ENCODE measurements around the gene DSCAML1. TPM values are rescaled to one million over a fixed set of nuclear protein-coding genes. Genes with fewer than 3 reads are reported as not detected.

The DSCAML1 gene
- total and polyA plus RNA-seq, 4 donors, result 0.18 to 1.5 (median 1.1) TPM

DNA sequence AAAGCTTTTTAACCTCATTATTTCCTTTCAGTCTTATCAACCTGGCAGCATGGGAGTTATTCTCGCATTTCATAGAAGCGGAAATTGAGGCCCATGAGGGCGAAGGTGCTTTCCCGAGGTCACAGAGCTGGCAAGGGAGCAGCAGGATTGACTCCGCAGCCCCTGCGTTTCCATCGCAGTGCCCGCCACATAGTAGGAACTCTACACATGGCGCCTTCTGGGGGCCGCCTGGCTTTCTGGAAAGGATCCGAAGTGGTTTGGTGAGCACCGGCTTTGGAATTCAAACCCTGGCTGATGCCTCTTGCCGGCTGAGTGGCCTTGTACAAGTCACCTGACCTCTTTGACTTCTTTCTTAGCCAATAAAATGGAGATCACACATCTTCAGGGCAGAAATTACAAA is 376.0 kb downstream of the DSCAML1 start:
- Histone ChIP-seq H3K36me3 (ENCODE audit: control insufficient read depth in 4 of 4, insufficient read depth in 4 of 4, low read length in 4 of 4) (no peaks in the 10 kb centered on the region), H3K27ac (ENCODE audit: low read depth in 1 of 2, low read length in 1 of 2) (no peak overlapping the region), H3K27me3 (ENCODE audit: control insufficient read depth in 3 of 3, insufficient read depth in 3 of 3, low read length in 2 of 3) (no peaks in the 10 kb centered on the region), H3K4me1 (ENCODE audit: control insufficient read depth in 5 of 5, insufficient read depth in 5 of 5, low read length in 5 of 5) (no peaks in the 10 kb centered on the region), H3K9me3 (ENCODE audit: control insufficient read depth in 4 of 4, insufficient read depth in 3 of 4, low read length in 3 of 4) (no peaks in the 10 kb centered on the region), H3K9ac (ENCODE audit: insufficient read depth in 1 of 2, low read length in 2 of 2) (no peak overlapping the region), H3K4me3 (no peak overlapping the region)
- DNase-seq (no peak), ATAC-seq (ENCODE audit: insufficient read depth, low FRiP score) (no peak)
- TF ChIP-seq, protein P1, sequence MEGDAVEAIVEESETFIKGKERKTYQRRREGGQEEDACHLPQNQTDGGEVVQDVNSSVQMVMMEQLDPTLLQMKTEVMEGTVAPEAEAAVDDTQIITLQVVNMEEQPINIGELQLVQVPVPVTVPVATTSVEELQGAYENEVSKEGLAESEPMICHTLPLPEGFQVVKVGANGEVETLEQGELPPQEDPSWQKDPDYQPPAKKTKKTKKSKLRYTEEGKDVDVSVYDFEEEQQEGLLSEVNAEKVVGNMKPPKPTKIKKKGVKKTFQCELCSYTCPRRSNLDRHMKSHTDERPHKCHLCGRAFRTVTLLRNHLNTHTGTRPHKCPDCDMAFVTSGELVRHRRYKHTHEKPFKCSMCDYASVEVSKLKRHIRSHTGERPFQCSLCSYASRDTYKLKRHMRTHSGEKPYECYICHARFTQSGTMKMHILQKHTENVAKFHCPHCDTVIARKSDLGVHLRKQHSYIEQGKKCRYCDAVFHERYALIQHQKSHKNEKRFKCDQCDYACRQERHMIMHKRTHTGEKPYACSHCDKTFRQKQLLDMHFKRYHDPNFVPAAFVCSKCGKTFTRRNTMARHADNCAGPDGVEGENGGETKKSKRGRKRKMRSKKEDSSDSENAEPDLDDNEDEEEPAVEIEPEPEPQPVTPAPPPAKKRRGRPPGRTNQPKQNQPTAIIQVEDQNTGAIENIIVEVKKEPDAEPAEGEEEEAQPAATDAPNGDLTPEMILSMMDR (IDR thresholded peaks at IDR 0.05; ENCODE audit: control extremely low read depth, extremely low read depth), result no peak
- 83 to 84% methylated on average over 13 of the region's 13 CpGs for WGBS, 2 donors

DNA sequence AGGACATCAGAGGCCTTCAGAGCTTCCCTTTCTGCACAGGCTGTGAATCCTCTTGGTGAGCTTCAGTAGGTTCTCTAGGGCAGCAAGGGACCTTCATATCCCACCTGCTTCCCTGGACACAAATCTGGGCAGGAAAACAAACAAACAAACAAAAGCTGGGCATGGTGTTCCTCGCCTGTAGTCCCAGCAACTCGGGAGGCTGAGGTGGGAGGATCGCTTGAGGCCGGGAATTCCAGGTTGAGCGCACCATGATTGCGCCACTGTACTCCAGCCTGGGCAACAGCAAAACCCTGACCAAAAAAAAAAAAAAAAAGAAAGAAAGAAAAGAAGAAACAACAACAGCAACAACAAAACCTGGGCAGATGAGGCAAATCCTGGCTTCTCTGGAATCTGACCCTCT is 376.4 kb downstream of the DSCAML1 start:
- Histone ChIP-seq H3K4me3 (no peak overlapping the region), H3K27ac (ENCODE audit: low read depth in 1 of 2, low read length in 1 of 2) (no peak overlapping the region), H3K9ac (ENCODE audit: insufficient read depth in 1 of 2, low read length in 2 of 2) (no peak overlapping the region), H3K36me3 (ENCODE audit: control insufficient read depth in 4 of 4, insufficient read depth in 4 of 4, low read length in 4 of 4) (no peaks in the 10 kb centered on the region), H3K4me1 (ENCODE audit: control insufficient read depth in 5 of 5, insufficient read depth in 5 of 5, low read length in 5 of 5) (no peaks in the 10 kb centered on the region), H3K9me3 (ENCODE audit: control insufficient read depth in 4 of 4, insufficient read depth in 3 of 4, low read length in 3 of 4) (no peaks in the 10 kb centered on the region), H3K27me3 (ENCODE audit: control insufficient read depth in 3 of 3, insufficient read depth in 3 of 3, low read length in 2 of 3) (no peaks in the 10 kb centered on the region)
- TF ChIP-seq, protein P1 (IDR thresholded peaks at IDR 0.05; ENCODE audit: control extremely low read depth, extremely low read depth), result no peak
- WGBS, 2 donors, result 94% methylated on average over 6 of the region's 6 CpGs
- ATAC-seq (ENCODE audit: insufficient read depth, low FRiP score) (no peak), DNase-seq (no peak)

DNA sequence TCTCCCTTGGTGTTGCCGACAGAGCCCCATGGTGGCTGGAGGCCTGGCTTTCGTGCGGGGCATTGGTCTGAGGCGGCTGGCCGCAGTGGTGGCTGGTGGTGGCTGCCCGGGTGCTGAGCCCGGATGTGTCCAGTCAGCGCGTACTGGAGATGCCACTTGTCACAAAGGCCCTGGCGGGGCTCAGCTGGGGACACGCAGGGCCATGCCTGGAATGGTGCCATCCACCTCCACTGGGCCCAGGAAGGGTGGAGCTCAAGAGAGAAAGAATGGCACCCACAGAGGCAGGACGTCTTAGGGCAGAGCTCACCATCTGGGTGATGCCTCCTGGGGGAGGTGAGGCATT is 376.9 kb downstream of the DSCAML1 start:
- Histone ChIP-seq H3K36me3 (ENCODE audit: control insufficient read depth in 4 of 4, insufficient read depth in 4 of 4, low read length in 4 of 4) (no peaks in the 10 kb centered on the region), H3K9me3 (ENCODE audit: control insufficient read depth in 4 of 4, insufficient read depth in 3 of 4, low read length in 3 of 4) (no peaks in the 10 kb centered on the region), H3K4me1 (ENCODE audit: control insufficient read depth in 5 of 5, insufficient read depth in 5 of 5, low read length in 5 of 5) (no peaks in the 10 kb centered on the region), H3K9ac (ENCODE audit: insufficient read depth in 1 of 2, low read length in 2 of 2) (no peak overlapping the region), H3K27me3 (ENCODE audit: control insufficient read depth in 3 of 3, insufficient read depth in 3 of 3, low read length in 2 of 3) (no peaks in the 10 kb centered on the region), H3K4me3 (no peak overlapping the region), H3K27ac (ENCODE audit: low read depth in 1 of 2, low read length in 1 of 2) (no peak overlapping the region)
- 89 to 90% methylated on average over 12 of the region's 12 CpGs for WGBS, 2 donors
- TF ChIP-seq, protein P1 (IDR thresholded peaks at IDR 0.05; ENCODE audit: control extremely low read depth, extremely low read depth), result no peak
- DNase-seq, result no peak
- no peak for ATAC-seq (ENCODE audit: insufficient read depth, low FRiP score)

DNA sequence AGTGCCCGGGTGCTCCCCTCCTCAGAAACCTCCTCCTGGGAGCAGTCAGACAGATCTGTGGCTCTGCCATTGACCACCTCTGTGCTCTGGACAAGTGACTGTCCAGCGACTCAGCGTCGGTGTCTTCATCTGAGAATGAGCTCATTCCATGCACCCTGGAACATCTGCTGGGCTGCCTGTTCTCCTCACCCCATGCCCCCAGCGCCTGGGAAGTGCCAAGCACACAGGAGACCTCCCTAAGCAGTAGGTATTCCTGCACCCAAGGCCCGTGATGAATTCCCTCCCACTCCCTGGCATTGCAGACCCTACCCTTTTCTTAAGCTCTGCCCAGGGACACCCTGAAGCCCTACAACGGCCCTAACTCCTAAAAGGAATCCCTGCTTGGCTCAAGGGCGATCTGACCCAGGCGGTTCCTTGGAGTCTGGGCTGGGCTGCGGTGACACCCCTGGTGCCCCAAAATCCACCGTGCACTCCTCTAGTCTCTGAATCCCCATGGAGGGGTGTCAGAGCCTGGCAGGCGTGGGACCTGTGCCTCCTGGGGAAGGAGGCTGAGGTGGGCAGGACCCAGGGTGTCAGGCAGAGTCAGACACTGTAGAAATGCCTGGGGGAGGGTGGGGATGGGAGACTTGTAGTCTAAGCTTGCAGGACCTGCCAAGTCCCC is 377.4 kb downstream of the DSCAML1 start:
- WGBS, 2 donors, result 82 to 90% methylated on average over 12 of the region's 12 CpGs
- Histone ChIP-seq H3K9me3 (ENCODE audit: control insufficient read depth in 4 of 4, insufficient read depth in 3 of 4, low read length in 3 of 4) (no peaks in the 10 kb centered on the region), H3K27ac (ENCODE audit: low read depth in 1 of 2, low read length in 1 of 2) (no peak overlapping the region), H3K9ac (ENCODE audit: insufficient read depth in 1 of 2, low read length in 2 of 2) (no peak overlapping the region), H3K4me1 (ENCODE audit: control insufficient read depth in 5 of 5, insufficient read depth in 5 of 5, low read length in 5 of 5) (no peaks in the 10 kb centered on the region), H3K4me3 (no peak overlapping the region), H3K27me3 (ENCODE audit: control insufficient read depth in 3 of 3, insufficient read depth in 3 of 3, low read length in 2 of 3) (no peaks in the 10 kb centered on the region), H3K36me3 (ENCODE audit: control insufficient read depth in 4 of 4, insufficient read depth in 4 of 4, low read length in 4 of 4) (no peaks in the 10 kb centered on the region)
- ATAC-seq (ENCODE audit: insufficient read depth, low FRiP score), result no peak
- TF ChIP-seq, protein P1 (IDR thresholded peaks at IDR 0.05; ENCODE audit: control extremely low read depth, extremely low read depth), result no peak
- no peak for DNase-seq
